ENCODE data around the gene ASL. TPM values are rescaled to one million over a fixed set of nuclear protein-coding genes. Genes with fewer than 3 reads are reported as not detected.
"Not testable (repeated sequence)": the region's sequence is repeated elsewhere in the genome, so short reads cannot be mapped to it uniquely, and the experiment has no call there.

The ASL gene
- total RNA-seq, 4 donors from 2014 or later, result 48.7 to 130 (median 63.3) TPM

DNA sequence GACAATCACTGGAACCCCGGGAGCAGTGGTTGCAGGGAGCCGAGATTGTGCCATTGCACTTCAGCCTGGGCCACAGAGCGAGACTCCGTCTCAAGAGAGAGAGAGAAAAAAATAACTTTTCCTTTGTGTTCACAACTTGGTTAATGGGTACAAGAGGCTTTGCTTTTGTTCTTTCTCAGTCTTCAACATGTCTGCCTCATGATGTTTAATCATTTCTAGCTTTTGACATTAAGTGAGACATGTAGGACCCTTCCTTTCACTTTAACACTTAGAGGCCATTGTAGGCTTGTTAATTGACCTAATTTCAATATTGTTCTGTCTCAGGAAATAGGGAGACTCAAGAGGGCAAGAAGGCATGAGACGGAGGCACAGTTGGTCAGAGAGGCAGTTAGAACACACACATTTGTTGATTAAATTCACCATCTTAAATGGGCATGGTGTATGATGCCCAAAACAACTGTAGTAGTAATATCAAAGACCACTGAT lies 29.7 kb downstream of the ASL start:
- H3K4me3 ChIP-seq, result no peak overlapping the region
- H3K9me3 ChIP-seq, result no peaks in the 10 kb centered on the region
- 92 to 97% methylated on average over 5 of the region's 5 CpGs for WGBS, 2 donors
- DNase-seq (ENCODE audit: low spot score in 2 of 2), result no peak
- H3K27me3 ChIP-seq, result no peaks in the 10 kb centered on the region
- H3K36me3 ChIP-seq, result peaks cover 0 to 3% (median 0%) of the 10 kb centered on the region in 3 donors
- TF ChIP-seq POLR2A (IDR thresholded peaks at IDR 0.05), result no peak
- TF ChIP-seq EP300 (IDR thresholded peaks at IDR 0.05), result no peak
- TF ChIP-seq, protein P1, sequence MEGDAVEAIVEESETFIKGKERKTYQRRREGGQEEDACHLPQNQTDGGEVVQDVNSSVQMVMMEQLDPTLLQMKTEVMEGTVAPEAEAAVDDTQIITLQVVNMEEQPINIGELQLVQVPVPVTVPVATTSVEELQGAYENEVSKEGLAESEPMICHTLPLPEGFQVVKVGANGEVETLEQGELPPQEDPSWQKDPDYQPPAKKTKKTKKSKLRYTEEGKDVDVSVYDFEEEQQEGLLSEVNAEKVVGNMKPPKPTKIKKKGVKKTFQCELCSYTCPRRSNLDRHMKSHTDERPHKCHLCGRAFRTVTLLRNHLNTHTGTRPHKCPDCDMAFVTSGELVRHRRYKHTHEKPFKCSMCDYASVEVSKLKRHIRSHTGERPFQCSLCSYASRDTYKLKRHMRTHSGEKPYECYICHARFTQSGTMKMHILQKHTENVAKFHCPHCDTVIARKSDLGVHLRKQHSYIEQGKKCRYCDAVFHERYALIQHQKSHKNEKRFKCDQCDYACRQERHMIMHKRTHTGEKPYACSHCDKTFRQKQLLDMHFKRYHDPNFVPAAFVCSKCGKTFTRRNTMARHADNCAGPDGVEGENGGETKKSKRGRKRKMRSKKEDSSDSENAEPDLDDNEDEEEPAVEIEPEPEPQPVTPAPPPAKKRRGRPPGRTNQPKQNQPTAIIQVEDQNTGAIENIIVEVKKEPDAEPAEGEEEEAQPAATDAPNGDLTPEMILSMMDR (IDR thresholded peaks at IDR 0.05), result no peak
- H3K4me1 ChIP-seq, result peaks cover 0 to 6% (median 0%) of the 10 kb centered on the region in 4 donors
- H3K27ac ChIP-seq, result no peak overlapping the region

DNA sequence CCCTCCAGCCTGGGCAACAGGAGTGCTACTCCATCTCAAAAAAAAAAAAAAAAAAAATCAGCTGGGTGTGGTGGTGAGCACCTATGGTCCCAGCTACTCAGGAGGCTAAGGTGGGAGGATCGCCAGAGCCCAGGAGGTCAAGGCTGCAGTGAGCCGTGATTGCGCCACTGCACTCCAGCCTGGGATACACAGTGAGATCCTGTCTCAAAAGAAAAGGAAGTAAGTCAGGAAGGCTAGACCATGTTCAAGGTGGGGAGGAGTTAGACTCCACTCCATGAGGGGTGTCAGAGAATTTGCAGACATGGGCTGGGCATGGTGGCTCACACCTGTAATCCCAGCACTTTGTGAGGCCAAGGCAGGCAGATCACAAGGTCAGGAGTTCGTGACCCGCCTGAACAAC lies 32.8 kb downstream of the ASL start:
- H3K27ac ChIP-seq; H3K9me3 ChIP-seq; H3K27me3 ChIP-seq; H3K36me3 ChIP-seq; H3K4me3 ChIP-seq; DNase-seq (ENCODE audit: low spot score in 2 of 2); H3K4me1 ChIP-seq: not testable (repeated sequence)
- 83 to 93% methylated on average over 5 of the region's 5 CpGs for WGBS, 2 donors

DNA sequence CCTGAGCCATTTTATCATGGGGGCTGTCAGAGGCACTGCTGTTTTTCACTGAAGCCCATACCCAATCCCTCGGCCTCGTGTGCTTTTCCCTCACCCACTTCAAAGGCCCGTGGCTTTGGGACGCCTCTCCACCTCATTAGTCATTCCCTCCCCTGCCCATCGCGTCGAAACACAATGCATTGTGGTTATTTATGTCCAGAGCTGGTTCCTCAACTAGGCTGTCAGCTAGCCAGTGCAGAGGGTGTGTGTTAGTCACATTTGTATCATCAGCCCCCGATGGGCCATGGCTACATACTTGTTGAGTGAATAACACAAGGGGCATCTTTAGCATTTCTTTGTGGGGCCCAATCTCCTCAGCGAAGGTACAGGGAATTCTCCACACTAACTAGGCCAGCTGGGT lies 35.2 kb downstream of the ASL start:
- H3K4me3 ChIP-seq, result no peak overlapping the region
- peaks cover 0 to 11% (median 6%) of the 10 kb centered on the region in 4 donors for H3K4me1 ChIP-seq
- WGBS, 2 donors, result 59 to 70% methylated on average over 9 of the region's 9 CpGs
- H3K27me3 ChIP-seq, result no peaks in the 10 kb centered on the region
- H3K9me3 ChIP-seq, result no peaks in the 10 kb centered on the region
- no peak overlapping the region for H3K27ac ChIP-seq
- H3K36me3 ChIP-seq, result peaks cover 0 to 8% (median 0%) of the 10 kb centered on the region in 3 donors
- DNase-seq (ENCODE audit: low spot score in 2 of 2), result no peak
- TF ChIP-seq, protein P1 (IDR thresholded peaks at IDR 0.05), result no peak
- no peak for TF ChIP-seq POLR2A (IDR thresholded peaks at IDR 0.05)
- TF ChIP-seq EP300 (IDR thresholded peaks at IDR 0.05), result no peak

DNA sequence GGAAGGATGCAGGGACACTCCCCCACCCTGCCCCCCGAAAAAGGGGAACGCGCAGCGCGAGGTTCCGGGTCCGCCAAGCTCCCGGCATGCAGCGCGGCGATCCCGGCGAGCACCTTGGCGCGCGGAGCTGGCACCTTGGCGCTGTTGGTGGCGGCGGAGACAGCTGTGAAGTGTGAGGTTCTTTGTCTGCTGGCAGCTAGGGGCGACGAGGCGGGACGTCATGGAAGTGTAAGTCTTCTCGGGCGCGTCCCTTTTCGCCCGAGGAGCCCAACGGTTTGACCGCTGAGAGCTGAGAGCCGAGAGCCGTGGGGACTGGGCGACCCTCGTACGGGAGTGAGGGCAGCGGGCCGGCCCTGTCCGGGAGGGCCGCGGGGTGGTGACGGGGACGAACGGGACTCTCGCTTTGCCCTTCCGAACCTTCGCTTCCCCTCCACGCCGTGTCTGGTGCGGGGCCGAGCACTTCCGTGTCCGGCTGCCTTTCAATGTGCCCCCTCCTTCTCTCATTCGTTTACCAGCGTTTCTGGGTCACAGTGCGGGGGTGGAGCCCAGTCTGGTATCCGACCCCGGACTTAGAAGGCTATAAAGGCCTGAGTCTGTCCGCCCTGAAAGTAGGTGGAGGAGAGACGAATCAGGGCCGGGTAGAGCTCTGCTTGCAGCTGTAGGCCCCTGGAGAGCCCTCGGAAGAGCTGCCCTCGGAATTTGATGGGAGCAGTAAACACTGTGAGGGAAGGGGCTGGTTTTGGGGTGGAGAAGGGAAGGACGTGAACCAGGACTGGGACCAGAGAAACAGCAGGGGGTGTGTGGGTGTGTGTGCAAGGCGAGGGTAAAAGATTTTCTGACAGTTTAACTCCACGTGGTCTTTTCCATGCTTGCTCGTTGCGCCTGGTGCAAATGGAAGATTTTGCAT lies 39.4 kb downstream of the ASL start, which contains the start of gene CRCP:
Gene CRCP (plus strand): TSS at position 105 of the 907 bp plus-strand sequence. CDS start 116 bp downstream, at position 221.
- TF ChIP-seq POLR2A (IDR thresholded peaks at IDR 0.05), result peak in 1 of 2 donors; percentile 11
- TF ChIP-seq, protein P1 (IDR thresholded peaks at IDR 0.05), result peak in 3 of 5 experiments; percentile 10 to 31 (median 18)
- TF ChIP-seq EP300 (IDR thresholded peaks at IDR 0.05), result peak in 1 of 2 donors; percentile 87
- H3K9me3 ChIP-seq, result no peaks in the 10 kb centered on the region
- WGBS, 2 donors, result 0 to 1% methylated on average over 60 to 67 of the region's 67 CpGs
- DNase-seq (ENCODE audit: low spot score in 2 of 2), result peak; percentile 55 to 65
- peak within 1 kb of the TSS; percentile 76 to 97 (median 92) for H3K4me3 ChIP-seq
- H3K36me3 ChIP-seq, result peaks cover 0 to 17% (median 0%) of the 10 kb centered on the region in 3 donors
- H3K4me1 ChIP-seq, result peaks cover 0 to 47% (median 9%) of the 10 kb centered on the region in 4 donors
- peak within 1 kb of the TSS; percentile 91 to 96 (median 96) for H3K27ac ChIP-seq
- H3K27me3 ChIP-seq, result no peaks in the 10 kb centered on the region

DNA sequence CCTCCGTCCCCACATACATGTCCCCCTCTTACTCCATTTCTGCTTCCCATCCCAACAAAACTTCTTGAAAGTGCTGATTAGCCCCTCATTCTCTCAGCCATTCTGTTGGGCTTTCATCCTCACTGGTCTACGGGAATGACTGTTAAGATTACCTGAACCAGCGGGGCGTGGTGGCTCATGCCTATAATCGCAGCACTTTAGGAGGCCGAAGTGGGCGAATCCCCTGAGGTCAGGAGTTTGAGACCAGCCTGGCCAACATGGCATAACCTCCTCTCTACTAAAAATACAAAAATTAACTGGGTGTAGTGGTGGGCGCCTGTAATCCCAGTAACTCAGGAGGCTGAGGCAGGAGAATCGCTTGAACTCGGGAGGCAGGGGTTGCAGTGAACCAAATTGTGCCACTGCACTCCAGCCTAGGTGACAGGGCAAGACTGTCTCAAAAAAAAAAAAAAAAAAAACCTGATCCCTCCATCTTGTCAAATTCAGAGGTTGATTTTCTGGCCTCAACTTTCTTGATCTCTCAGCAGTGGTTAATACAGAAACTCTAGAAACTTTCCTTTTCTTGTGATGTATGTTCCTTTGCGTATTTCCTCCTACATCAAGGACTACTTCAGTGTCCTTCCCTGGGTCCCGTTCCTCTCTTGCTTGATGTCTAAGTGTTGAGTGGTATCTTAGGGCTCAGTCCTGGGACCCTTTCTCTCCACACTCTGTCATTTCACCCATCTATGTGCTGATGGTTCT lies 41.2 kb downstream of the ASL start:
- not testable (repeated sequence) for H3K27me3 ChIP-seq; H3K27ac ChIP-seq; H3K9me3 ChIP-seq; H3K36me3 ChIP-seq; DNase-seq (ENCODE audit: low spot score in 2 of 2); H3K4me3 ChIP-seq
- peaks cover 0 to 47% (median 9%) of the 10 kb centered on the region in 4 donors for H3K4me1 ChIP-seq
- WGBS, 2 donors, result 92 to 95% methylated on average over 12 of the region's 12 CpGs
